Measurements from ENCODE around the gene PRR20E. TPM values are rescaled to one million over a fixed set of nuclear protein-coding genes. Genes with fewer than 3 reads are reported as not detected.

PRR20E gene
- total RNA-seq, result not detected in 2 replicates

GRCh38 chr13:57166897-57167296 lies at the start of gene PRR20E:
Gene PRR20E, plus strand, starts transcription at chr13:57167197. Its CDS starts 387 bp downstream, at chr13:57167584.

GRCh38 chr13:57140235-57140968 lies 26.6 kb upstream of the PRR20E start, which contains the start of gene PRR20A:
Gene PRR20A, plus strand, starts transcription at chr13:57140918. Its CDS starts 387 bp downstream, at chr13:57141305.

GRCh38 chr13:57147188-57147587 lies 19.8 kb upstream of the PRR20E start, which contains the start of gene PRR20B:
Gene PRR20B, plus strand, starts transcription at chr13:57147488. Its CDS starts 387 bp downstream, at chr13:57147875.

GRCh38 chr13:57153761-57154160 lies 13.2 kb upstream of the PRR20E start, which contains the start of gene PRR20C:
Gene PRR20C, plus strand, starts transcription at chr13:57154061. Its CDS starts 387 bp downstream, at chr13:57154448.

GRCh38 chr13:57160332-57160731 lies 6.7 kb upstream of the PRR20E start, which contains the start of gene PRR20D:
Gene PRR20D, plus strand, starts transcription at chr13:57160632. Its CDS starts 387 bp downstream, at chr13:57161019.

Small RNA genes lying within 50 kb of the gene (small RNA-seq; reads per million reads assigned to genes)
- not detected for gene PRR20FP

Other genes starting within 250 kb of the PRR20E start
- not detected in 2 replicates for gene PRR20A, start 26.3 kb upstream of the PRR20E start, total RNA-seq
- gene PRR20B, start 19.7 kb upstream of the PRR20E start, total RNA-seq, result not detected in 2 replicates
- not detected in 2 replicates for gene PRR20C, start 13.1 kb upstream of the PRR20E start, total RNA-seq
- gene PRR20D, start 6.6 kb upstream of the PRR20E start, total RNA-seq, result not detected in 2 replicates

Data from thoracic aorta endothelial cell (primary cell).